Smooth muscle cell (in vitro differentiated cells): ENCODE results near the gene SCN3A. TPM values are rescaled to one million over a fixed set of nuclear protein-coding genes. Genes with fewer than 3 reads are reported as not detected.

ENCODE experiments used
- DNase-seq: peaks from one replicate; lab custom pipeline; 2025; ENCODE audit not compliant: unreplicated experiment; lab: John Stamatoyannopoulos, UW
- H2AFZ ChIP-seq: fragments of 200-600 bp; sonication (generic); 2 replicates; pipeline ENCODE4 v1.6.0; 2016; ENCODE audit warnings: antibody characterized with exemption, low read depth, mild to moderate bottlenecking
- H3F3A ChIP-seq: fragments of 200-600 bp; sonication (generic); 2 replicates; pipeline ENCODE4 v1.6.0; 2017; ENCODE audit warnings: antibody characterized with exemption, low read depth
- H3K27ac ChIP-seq: fragments of 200-600 bp; sonication (generic); 2 replicates; pipeline ENCODE4 v1.5.1; 2016; ENCODE audit warnings: low read depth, mild to moderate bottlenecking
- H3K27me3 ChIP-seq: fragments of 200-600 bp; sonication (generic); 2 replicates; pipeline ENCODE4 v1.6.1; 2016; ENCODE audit warnings: low read depth, mild to moderate bottlenecking
- H3K36me3 ChIP-seq: fragments of 200-600 bp; sonication (generic); 2 replicates; pipeline ENCODE4 v1.5.1; 2016; ENCODE audit warnings: low read depth
- H3K4me1 ChIP-seq: fragments of 200-600 bp; sonication (generic); 2 replicates; pipeline ENCODE4 v1.5.1; 2016; ENCODE audit warnings: low read depth
- H3K4me2 ChIP-seq: fragments of 200-600 bp; sonication (generic); 2 replicates; pipeline ENCODE4 v1.6.0; 2016; ENCODE audit warnings: mild to moderate bottlenecking
- H3K4me3 ChIP-seq: fragments of 200-600 bp; sonication (generic); 2 replicates; pipeline ENCODE4 v1.5.1; 2016; ENCODE audit warnings: mild to moderate bottlenecking
- H3K79me2 ChIP-seq: fragments of 200-600 bp; sonication (generic); 2 replicates; pipeline ENCODE4 v1.6.0; 2016; ENCODE audit warnings: low read depth, mild to moderate bottlenecking
- H3K9ac ChIP-seq: fragments of 200-600 bp; sonication (generic); 2 replicates; pipeline ENCODE4 v1.6.0; 2016; ENCODE audit warnings: low read depth
- H3K9me3 ChIP-seq: fragments of 200-600 bp; sonication (generic); replicated peaks from 2 replicates; pipeline ENCODE4 v1.5.1; 2016; ENCODE audit warnings: low read depth
- H4K20me1 ChIP-seq: fragments of 200-600 bp; sonication (generic); 2 replicates; pipeline ENCODE4 v1.6.0; 2016; ENCODE audit warnings: low read depth
- WGBS: methylation state at CpG from one replicate; pipeline ENCODE4 v1.1.7; 2016; ENCODE audit warnings: low lambda C conversion rate; 5-methylcytosine and 5-hydroxymethylcytosine counted together
- polyA plus RNA-seq: library from polyadenylated mRNA; unstranded; fragments of >200 nt; fragmentation: Nextera tagmentation; extraction: Ambion mirVana; gene quantifications from 2 replicates; pipeline ENCODE4 v1.2.1, GENCODE V29; 2016
- total RNA-seq: library from RNA; depleted of rRNA; stranded (reverse); fragments of >200 nt; gene quantifications from 2 replicates; pipeline ENCODE4 v1.2.3, GENCODE V29; 2014
- TF ChIP-seq, protein P1 (sequence below): fragments of 200-600 bp; sonication (generic); IDR thresholded peaks from 2 replicates; pipeline ENCODE4 v1.5.1; 2017; ENCODE audit warnings: borderline replicate concordance, mild to moderate bottlenecking, antibody characterized with exemption; ENCODE audit not compliant: insufficient read depth, poor library complexity, severe bottlenecking

SCN3A gene
- total and polyA plus RNA-seq, 2 experiments from 2014 or later: not detected

- Histone ChIP-seq H3K27ac (no peak overlapping the region), H3K9me3 (no peaks in the 10 kb centered on the region), H3F3A (no peaks in the 10 kb centered on the region), H3K27me3 (no peaks in the 10 kb centered on the region), H4K20me1 (no peaks in the 10 kb centered on the region), H3K36me3 (no peaks in the 10 kb centered on the region), H3K4me2 (no peak overlapping the region), H3K79me2 (no peaks in the 10 kb centered on the region), H3K9ac (no peak overlapping the region), H2AFZ (peak overlapping the region; percentile 56), H3K4me3 (no peak overlapping the region), H3K4me1 (peaks cover 29% of the 10 kb centered on the region)
- DNase-seq: no peak
- TF ChIP-seq, protein P1, sequence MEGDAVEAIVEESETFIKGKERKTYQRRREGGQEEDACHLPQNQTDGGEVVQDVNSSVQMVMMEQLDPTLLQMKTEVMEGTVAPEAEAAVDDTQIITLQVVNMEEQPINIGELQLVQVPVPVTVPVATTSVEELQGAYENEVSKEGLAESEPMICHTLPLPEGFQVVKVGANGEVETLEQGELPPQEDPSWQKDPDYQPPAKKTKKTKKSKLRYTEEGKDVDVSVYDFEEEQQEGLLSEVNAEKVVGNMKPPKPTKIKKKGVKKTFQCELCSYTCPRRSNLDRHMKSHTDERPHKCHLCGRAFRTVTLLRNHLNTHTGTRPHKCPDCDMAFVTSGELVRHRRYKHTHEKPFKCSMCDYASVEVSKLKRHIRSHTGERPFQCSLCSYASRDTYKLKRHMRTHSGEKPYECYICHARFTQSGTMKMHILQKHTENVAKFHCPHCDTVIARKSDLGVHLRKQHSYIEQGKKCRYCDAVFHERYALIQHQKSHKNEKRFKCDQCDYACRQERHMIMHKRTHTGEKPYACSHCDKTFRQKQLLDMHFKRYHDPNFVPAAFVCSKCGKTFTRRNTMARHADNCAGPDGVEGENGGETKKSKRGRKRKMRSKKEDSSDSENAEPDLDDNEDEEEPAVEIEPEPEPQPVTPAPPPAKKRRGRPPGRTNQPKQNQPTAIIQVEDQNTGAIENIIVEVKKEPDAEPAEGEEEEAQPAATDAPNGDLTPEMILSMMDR: no peak
- WGBS: 60% methylated on average over 9 of the region's 9 CpGs
Observed at GRCh38 chr2:165070076-165070475, 133.8 kb downstream of the SCN3A start.

DNA sequence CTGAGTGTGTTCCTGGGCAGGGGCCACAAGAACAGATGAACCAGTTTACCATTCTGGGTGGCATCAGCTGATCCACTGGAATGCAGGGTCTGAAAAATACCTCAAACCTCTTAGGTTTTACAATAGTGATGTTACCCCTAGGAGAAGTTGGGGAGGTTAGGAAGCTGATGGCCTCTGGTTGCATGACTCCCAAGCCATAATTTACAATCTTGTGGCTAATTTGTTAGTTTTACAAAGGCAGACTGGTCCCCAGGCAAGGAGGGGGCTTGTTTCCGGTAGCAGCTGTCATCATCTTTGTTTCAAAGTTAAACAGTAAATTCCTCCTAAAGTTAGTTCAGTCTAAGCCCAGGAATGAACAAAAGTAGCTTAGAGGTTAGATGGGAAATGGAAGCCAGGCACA lies 134.7 kb downstream of the SCN3A start:
- TF ChIP-seq, protein P1: no peak
- Histone ChIP-seq H3K9ac (no peak overlapping the region), H3K36me3 (no peaks in the 10 kb centered on the region), H3K4me1 (peaks cover 29% of the 10 kb centered on the region), H3F3A (no peaks in the 10 kb centered on the region), H2AFZ (peak overlapping the region; percentile 4), H4K20me1 (no peaks in the 10 kb centered on the region), H3K4me3 (no peak overlapping the region), H3K4me2 (no peak overlapping the region), H3K27ac (peak overlapping the region; percentile 30), H3K79me2 (no peaks in the 10 kb centered on the region), H3K27me3 (no peaks in the 10 kb centered on the region), H3K9me3 (no peaks in the 10 kb centered on the region)
- WGBS: 34% methylated on average over 1 of the region's 1 CpG
- no peak for DNase-seq

- H3K4me2 ChIP-seq: peak overlapping the region; percentile 82
- peak overlapping the region; percentile 41 for H3K4me3 ChIP-seq
Observed at GRCh38 chr2:165068487-165068757, 135.4 kb downstream of the SCN3A start.

More at GRCh38 chr2:165068487-165068757, 135.4 kb downstream of the SCN3A start:
- no peaks in the 10 kb centered on the region for H3K9me3 ChIP-seq
- H3K79me2 ChIP-seq: no peaks in the 10 kb centered on the region
- peak overlapping the region; percentile 32 for H2AFZ ChIP-seq
- H3F3A ChIP-seq: no peaks in the 10 kb centered on the region
- peak overlapping the region; percentile 30 for H3K27ac ChIP-seq
- H3K4me1 ChIP-seq: peaks cover 29% of the 10 kb centered on the region
- DNase-seq: no peak
- H3K27me3 ChIP-seq: no peaks in the 10 kb centered on the region
- peak overlapping the region; percentile 16 for H3K9ac ChIP-seq
- H4K20me1 ChIP-seq: no peaks in the 10 kb centered on the region
- TF ChIP-seq, protein P1: no peak
- H3K36me3 ChIP-seq: no peaks in the 10 kb centered on the region
